Activated CD4-positive, alpha-beta T cell treated with anti-CD3 and anti-CD28 coated beads for 36 hours (primary cell): ENCODE measurements around the gene MFAP5. TPM values are rescaled to one million over a fixed set of nuclear protein-coding genes. Genes with fewer than 3 reads are reported as not detected.

Experiments used
- ATAC-seq: fragments of 200-7000 bp; cut with Tn5 transposase; one replicate; pipeline ENCODE4 v1.10.0; 2021; ENCODE audit warnings: mild to moderate bottlenecking, moderate library complexity
- CTCF ChIA-PET: fragments of 350-600 bp; sonication (Branson Sonifier 250); formaldehyde crosslinking; loops from one replicate; lab custom pipeline; 2021; ENCODE audit warnings: antibody characterized with exemption; lab: Charles Lee
- POLR2A ChIA-PET: fragments of 350-600 bp; sonication (Branson Sonifier 250); formaldehyde crosslinking; loops from one replicate; lab custom pipeline; 2021; ENCODE audit warnings: antibody characterized with exemption, inconsistent platforms; lab: Charles Lee
- DNase-seq: peaks from one replicate; pipeline ENCODE4 v3.0.0-alpha.2; 2020
- H3K27ac Mint-ChIP-seq: one replicate; pipeline ENCODE4 v1.8.0; 2021; ENCODE audit warnings: mixed read lengths
- H3K27me3 Mint-ChIP-seq: one replicate; pipeline ENCODE4 v1.8.0; 2021; ENCODE audit warnings: mixed read lengths
- H3K36me3 Mint-ChIP-seq: one replicate; pipeline ENCODE4 v1.8.0; 2021; ENCODE audit warnings: low read depth, mixed read lengths
- H3K4me1 Mint-ChIP-seq: one replicate; pipeline ENCODE4 v1.8.0; 2021; ENCODE audit warnings: mixed read lengths
- H3K4me3 Mint-ChIP-seq: one replicate; pipeline ENCODE4 v1.8.0; 2021; ENCODE audit warnings: mild to moderate bottlenecking, moderate library complexity, mixed read lengths
- H3K9me3 Mint-ChIP-seq: one replicate; pipeline ENCODE4 v1.8.0; 2021; ENCODE audit warnings: low read depth, mixed read lengths
- intact Hi-C, 2 experiments: fragments of 100-400 bp; cut with DNase I in 1 of 2; cut with micrococcal nuclease in 1 of 2; formaldehyde crosslinking; loops; one replicate each; pipeline versions ENCODE4 v1.14.2 to v1.15.1; 2022 to 2024; cut with DNase I, micrococcal nuclease
- total RNA-seq, 2 experiments: library from RNA; stranded (reverse); gene quantifications; one replicate each; pipeline ENCODE4 v1.2.3, GENCODE V29; 2021

Gene MFAP5
- total RNA-seq, 2 experiments from 2014 or later: not detected

DNA sequence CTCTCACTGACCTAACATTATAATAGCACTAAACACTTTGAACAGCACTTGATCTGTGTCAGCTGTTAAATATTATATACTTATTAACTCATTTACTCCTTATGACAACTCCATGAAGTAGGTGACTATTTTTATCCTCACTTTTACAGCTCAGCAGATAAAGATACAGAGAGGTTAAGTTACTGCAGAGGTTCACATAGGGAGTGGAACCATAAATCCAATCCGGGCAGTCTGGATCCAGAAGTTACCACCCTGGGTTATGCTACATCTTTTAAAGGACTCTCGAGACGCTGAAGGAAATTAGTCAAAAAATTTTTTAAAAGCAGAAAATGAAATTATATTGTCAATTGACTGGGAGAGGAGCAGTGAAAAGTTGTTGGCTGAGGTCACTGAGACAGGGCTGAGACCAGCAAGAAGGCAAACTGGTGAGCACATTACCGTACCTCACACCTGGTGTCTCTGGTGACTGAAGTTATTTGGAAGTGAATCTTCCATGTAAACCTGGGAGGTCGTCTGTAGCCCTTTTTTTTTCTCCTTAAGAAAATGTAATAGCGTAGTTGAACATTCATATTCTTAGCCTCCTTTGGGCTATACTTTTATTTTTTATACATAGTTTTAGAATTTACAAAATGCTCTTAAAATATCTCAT, 33.9 kb upstream of the MFAP5 start:
- Mint-ChIP-seq H3K4me1 (peaks cover 18% of the 10 kb centered on the region), H3K4me3 (peak overlapping the region; percentile 86), H3K27ac (peak overlapping the region; percentile 45), H3K9me3 (no peaks in the 10 kb centered on the region), H3K27me3 (peaks cover 2% of the 10 kb centered on the region), H3K36me3 (no peaks in the 10 kb centered on the region)
- ChIA-PET POLR2A (interaction anchor here (0.6 kb wide), 2 partner anchors 120 to 389 kb away, joined by 3 to 5 read pairs; no protein-coding TSS in a partner anchor), CTCF (interaction anchor here (1.2 kb wide), 1 partner anchor 354 kb away, joined by 3 read pairs; no protein-coding TSS in a partner anchor)
- intact Hi-C loops: loop anchor here in 1 of 2 experiments (1.0 to 5.0 kb wide), 4 partner anchors 196 to 454 kb away; partner anchors contain the start of genes M6PR and PHC1
- ATAC-seq (no peak), DNase-seq (no peak)

DNA sequence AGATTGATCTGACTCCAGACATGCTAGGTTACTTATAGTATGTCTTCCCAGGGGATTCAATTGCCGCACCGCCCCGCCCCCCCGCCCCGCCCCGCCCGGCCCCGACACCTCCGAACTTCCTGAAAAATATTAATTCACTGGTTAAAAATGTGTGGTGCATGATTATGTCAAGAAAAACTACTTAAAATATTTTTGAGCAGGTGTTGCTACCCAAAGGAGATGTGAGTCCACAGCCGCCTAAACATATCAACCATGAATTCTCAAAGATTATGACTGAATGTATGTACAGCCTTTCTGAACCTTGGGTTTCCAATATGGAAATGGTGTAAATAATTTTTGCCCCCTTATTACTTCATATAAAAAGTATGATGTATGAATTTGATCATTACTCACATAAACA, 32.5 kb upstream of the MFAP5 start:
- Mint-ChIP-seq H3K27me3 (peaks cover 2% of the 10 kb centered on the region), H3K27ac (no peak overlapping the region), H3K36me3 (no peaks in the 10 kb centered on the region), H3K4me1 (peaks cover 18% of the 10 kb centered on the region), H3K4me3 (no peak overlapping the region), H3K9me3 (no peaks in the 10 kb centered on the region)
- intact Hi-C loops: loop anchor here in 1 of 2 experiments (5.0 kb wide), 2 partner anchors 197 to 453 kb away; no protein-coding TSS in a partner anchor
- CTCF ChIA-PET: interaction anchor here (1.0 kb wide), 1 partner anchor 196 kb away, joined by 3 read pairs; no protein-coding TSS in a partner anchor
- ATAC-seq (no peak), DNase-seq (no peak)
- POLR2A ChIA-PET: interaction anchor here (0.6 kb wide), 1 partner anchor 552 kb away, joined by 11 read pairs; no protein-coding TSS in a partner anchor

DNA sequence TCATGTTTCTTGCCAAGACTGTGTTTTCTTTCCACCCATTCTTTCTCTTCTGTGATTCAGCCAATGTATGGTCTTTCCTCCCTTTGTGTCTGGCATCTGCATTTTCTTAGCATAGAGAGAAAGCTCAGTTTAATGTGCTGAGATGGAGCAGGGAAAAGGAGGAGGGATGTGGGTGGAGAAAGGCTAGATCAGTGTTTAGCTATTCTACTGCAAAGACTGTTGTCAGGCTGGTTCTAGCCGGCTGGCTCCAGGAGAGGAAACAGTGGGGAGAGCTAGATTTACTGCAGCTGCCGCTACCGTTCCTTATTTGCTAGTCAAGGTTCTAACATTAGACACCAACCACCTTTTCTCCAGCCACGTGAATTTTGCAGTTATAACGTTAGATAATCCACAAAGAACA, 29.9 kb upstream of the MFAP5 start:
- Mint-ChIP-seq H3K4me1 (peaks cover 8% of the 10 kb centered on the region), H3K36me3 (no peaks in the 10 kb centered on the region), H3K27ac (no peak overlapping the region), H3K9me3 (no peaks in the 10 kb centered on the region), H3K27me3 (peaks cover 2% of the 10 kb centered on the region), H3K4me3 (no peak overlapping the region)
- CTCF ChIA-PET: no interaction called here
- ATAC-seq (no peak), DNase-seq (no peak)
- intact Hi-C loops: no loop called here
- POLR2A ChIA-PET: no interaction called here

DNA sequence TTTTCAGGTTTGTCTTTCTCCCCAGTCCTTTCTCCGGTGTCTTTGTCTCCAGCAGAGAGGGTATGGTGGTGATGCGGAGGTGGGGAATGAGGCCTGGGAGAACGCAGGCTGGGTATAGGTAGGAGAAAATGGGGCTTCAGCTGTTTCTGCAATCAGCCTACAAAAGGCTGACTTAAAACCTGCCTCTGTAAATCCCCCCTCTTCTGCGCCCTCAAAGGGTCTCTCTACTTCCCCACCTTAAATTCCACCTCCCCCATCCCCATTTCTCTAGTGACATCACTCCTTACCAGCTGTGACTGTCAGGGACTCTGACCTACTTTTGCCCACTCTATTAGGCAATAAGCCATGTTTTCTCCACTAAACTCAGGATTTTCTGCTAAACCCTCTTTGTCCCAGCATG, 27.1 kb upstream of the MFAP5 start:
- Mint-ChIP-seq H3K9me3 (no peaks in the 10 kb centered on the region), H3K27ac (no peak overlapping the region), H3K36me3 (no peaks in the 10 kb centered on the region), H3K4me3 (no peak overlapping the region), H3K4me1 (peaks cover 5% of the 10 kb centered on the region), H3K27me3 (no peaks in the 10 kb centered on the region)
- ChIA-PET CTCF (no interaction called here), POLR2A (no interaction called here)
- DNase-seq: no peak
- no peak for ATAC-seq
- intact Hi-C loops: loop anchor here in 1 of 2 experiments (2.0 kb wide), 1 partner anchor 353 kb away; no protein-coding TSS in a partner anchor

GRCh38 chr12:8687846-8688601, 25.4 kb upstream of the MFAP5 start:
- Mint-ChIP-seq H3K36me3 (no peaks in the 10 kb centered on the region), H3K27ac (no peak overlapping the region), H3K4me1 (peaks cover 3% of the 10 kb centered on the region), H3K4me3 (no peak overlapping the region), H3K9me3 (no peaks in the 10 kb centered on the region), H3K27me3 (no peaks in the 10 kb centered on the region)
- ChIA-PET POLR2A (no interaction called here), CTCF (interaction anchor here (1.6 to 2.6 kb wide), 3 partner anchors 11 to 351 kb away, joined by 5 to 7 read pairs (median 7); no protein-coding TSS in a partner anchor)
- ATAC-seq (peak; percentile 39), DNase-seq (no peak)
- intact Hi-C loops: loop anchor here in 1 of 2 experiments (2.0 kb wide), 1 partner anchor 355 kb away; no protein-coding TSS in a partner anchor

- intact Hi-C loops: no loop called here
- POLR2A ChIA-PET: no interaction called here
- H3K9me3 Mint-ChIP-seq: no peaks in the 10 kb centered on the region
These were observed 22.4 kb upstream of the MFAP5 start for GRCh38 chr12:8685051-8685450.

GRCh38 chr12:8681129-8681884, 18.7 kb upstream of the MFAP5 start:
- ChIA-PET CTCF (interaction anchor here (0.6 to 2.2 kb wide), 11 partner anchors 15 to 1956 kb away, joined by 3 to 15 read pairs (median 4); no protein-coding TSS in a partner anchor), POLR2A (no interaction called here)
- no peaks in the 10 kb centered on the region for H3K36me3 Mint-ChIP-seq
- intact Hi-C loops: no loop called here
- ATAC-seq (no peak), DNase-seq (no peak)
- no peak overlapping the region for H3K27ac Mint-ChIP-seq
- H3K27me3 Mint-ChIP-seq: no peaks in the 10 kb centered on the region
- H3K4me3 Mint-ChIP-seq: no peak overlapping the region
- H3K4me1 Mint-ChIP-seq: no peaks in the 10 kb centered on the region
- no peaks in the 10 kb centered on the region for H3K9me3 Mint-ChIP-seq

More at GRCh38 chr12:8685051-8685450, 22.4 kb upstream of the MFAP5 start:
- Mint-ChIP-seq H3K27me3 (no peaks in the 10 kb centered on the region), H3K4me1 (no peaks in the 10 kb centered on the region), H3K27ac (no peak overlapping the region), H3K4me3 (no peak overlapping the region), H3K36me3 (no peaks in the 10 kb centered on the region)
- DNase-seq (no peak), ATAC-seq (no peak)
- CTCF ChIA-PET: interaction anchor here (0.6 to 2.6 kb wide), 5 partner anchors 8 to 365 kb away, joined by 3 to 8 read pairs (median 4); no protein-coding TSS in a partner anchor

GRCh38 chr12:8680533-8680932, 17.9 kb upstream of the MFAP5 start:
- Mint-ChIP-seq H3K4me1 (peaks cover 5% of the 10 kb centered on the region), H3K27ac (no peak overlapping the region), H3K36me3 (no peaks in the 10 kb centered on the region), H3K27me3 (no peaks in the 10 kb centered on the region), H3K4me3 (no peak overlapping the region), H3K9me3 (no peaks in the 10 kb centered on the region)
- DNase-seq (no peak), ATAC-seq (no peak)
- CTCF ChIA-PET: interaction anchor here (0.7 to 1.9 kb wide), 3 partner anchors 80 to 369 kb away, joined by 3 to 15 read pairs (median 14); no protein-coding TSS in a partner anchor
- intact Hi-C loops: no loop called here
- POLR2A ChIA-PET: no interaction called here

GRCh38 chr12:8678661-8679111, 16.1 kb upstream of the MFAP5 start:
- intact Hi-C loops: no loop called here
- CTCF ChIA-PET: interaction anchor here (0.6 to 1.7 kb wide), 5 partner anchors 79 to 371 kb away, joined by 3 to 9 read pairs (median 4); no protein-coding TSS in a partner anchor
- H3K9me3 Mint-ChIP-seq: no peaks in the 10 kb centered on the region
- H3K4me3 Mint-ChIP-seq: no peak overlapping the region
- no peaks in the 10 kb centered on the region for H3K36me3 Mint-ChIP-seq
- ATAC-seq (no peak), DNase-seq (no peak)
- peaks cover 6% of the 10 kb centered on the region for H3K4me1 Mint-ChIP-seq
- POLR2A ChIA-PET: no interaction called here
- no peak overlapping the region for H3K27ac Mint-ChIP-seq
- H3K27me3 Mint-ChIP-seq: no peaks in the 10 kb centered on the region

DNA sequence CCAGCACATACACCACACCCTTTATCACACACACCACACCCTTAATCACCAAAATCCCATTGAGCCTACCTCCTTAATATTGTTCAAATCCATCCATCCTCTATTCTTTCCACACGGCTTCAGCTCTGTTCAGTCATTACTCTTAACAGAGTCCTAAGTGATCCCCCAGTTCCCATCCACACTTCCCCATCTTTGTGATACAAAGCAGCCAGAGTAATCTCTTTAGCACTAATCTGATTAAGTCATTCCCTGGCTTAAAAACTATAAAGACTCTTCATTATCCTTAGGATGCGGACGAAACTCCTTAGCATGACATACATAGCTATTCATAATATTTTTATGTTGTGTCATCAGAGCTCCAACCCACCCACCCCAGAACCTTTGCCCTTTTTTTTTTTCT, 14.7 kb upstream of the MFAP5 start:
- intact Hi-C loops: no loop called here
- H3K27ac Mint-ChIP-seq: no peak overlapping the region

More for the DNA sequence above, 14.7 kb upstream of the MFAP5 start:
- Mint-ChIP-seq H3K4me1 (peaks cover 6% of the 10 kb centered on the region), H3K4me3 (no peak overlapping the region), H3K36me3 (no peaks in the 10 kb centered on the region), H3K27me3 (no peaks in the 10 kb centered on the region), H3K9me3 (no peaks in the 10 kb centered on the region)
- ATAC-seq: no peak
- DNase-seq: no peak
- ChIA-PET CTCF (interaction anchor here (0.8 to 2.4 kb wide), 8 partner anchors 9 to 372 kb away, joined by 3 to 13 read pairs (median 6); no protein-coding TSS in a partner anchor), POLR2A (no interaction called here)
